GM18867 (cell line): Measurements from ENCODE around the gene HIP1.
"Not testable (repeated sequence)": the region's sequence is repeated elsewhere in the genome, so short reads cannot be mapped to it uniquely, and the experiment has no call there.

ENCODE experiments used
- ATAC-seq: cut with Tn5 transposase; IDR thresholded peaks from one replicate; pipeline ENCODE4 v1.9.1; 2021; ENCODE audit warnings: mild to moderate bottlenecking, moderate library complexity; ENCODE audit not compliant: unreplicated experiment

HIP1 gene

DNA sequence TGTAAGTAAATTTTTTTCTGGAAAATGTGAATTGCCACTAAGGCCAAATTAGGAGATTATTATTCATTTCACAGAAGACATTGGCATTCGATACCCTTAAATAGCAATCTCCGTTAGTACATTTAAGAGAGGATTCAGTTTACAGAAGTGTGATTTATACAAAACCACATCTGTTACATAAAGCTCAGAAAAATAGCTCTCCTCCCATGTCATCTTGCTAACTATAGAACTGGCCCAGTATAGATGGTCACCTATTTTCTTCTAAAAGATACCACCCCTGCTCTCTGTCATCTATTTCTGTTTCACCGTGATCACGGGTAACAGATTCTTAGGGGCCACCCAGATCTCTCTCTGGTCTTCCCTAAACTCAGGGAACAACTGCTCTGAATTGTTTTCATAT, 119.1 kb downstream of the HIP1 start:
- no peak for ATAC-seq

DNA sequence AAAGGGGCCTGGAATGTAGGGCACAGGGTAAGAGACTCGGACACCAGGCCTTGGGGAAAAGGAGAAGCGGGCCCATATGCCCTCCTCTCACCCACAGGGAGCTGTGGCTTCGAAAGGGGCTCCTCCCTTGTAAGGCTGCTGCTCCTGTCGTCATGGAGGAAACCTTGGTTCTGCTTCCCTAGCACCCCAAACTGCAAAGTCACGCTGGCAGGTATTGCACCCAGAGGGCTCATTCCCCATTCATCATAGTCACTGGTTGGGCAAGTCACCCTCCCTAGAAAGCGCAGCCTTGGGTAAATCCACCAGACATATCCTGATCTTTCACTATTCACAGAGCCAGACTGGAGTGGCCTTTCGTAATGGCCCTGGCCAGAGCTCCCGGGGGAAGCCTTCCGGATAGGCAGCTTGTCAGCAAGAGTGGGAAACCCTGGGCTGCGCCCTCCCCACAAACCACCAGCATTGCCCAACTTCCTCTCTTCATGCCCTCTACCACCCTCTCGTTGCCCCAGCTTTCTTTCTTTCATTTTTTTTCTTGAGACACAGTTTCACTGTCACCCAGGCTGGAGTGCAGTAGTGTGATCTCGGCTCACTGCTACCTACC, 121.0 kb downstream of the HIP1 start:
- ATAC-seq = peak; percentile 64

DNA sequence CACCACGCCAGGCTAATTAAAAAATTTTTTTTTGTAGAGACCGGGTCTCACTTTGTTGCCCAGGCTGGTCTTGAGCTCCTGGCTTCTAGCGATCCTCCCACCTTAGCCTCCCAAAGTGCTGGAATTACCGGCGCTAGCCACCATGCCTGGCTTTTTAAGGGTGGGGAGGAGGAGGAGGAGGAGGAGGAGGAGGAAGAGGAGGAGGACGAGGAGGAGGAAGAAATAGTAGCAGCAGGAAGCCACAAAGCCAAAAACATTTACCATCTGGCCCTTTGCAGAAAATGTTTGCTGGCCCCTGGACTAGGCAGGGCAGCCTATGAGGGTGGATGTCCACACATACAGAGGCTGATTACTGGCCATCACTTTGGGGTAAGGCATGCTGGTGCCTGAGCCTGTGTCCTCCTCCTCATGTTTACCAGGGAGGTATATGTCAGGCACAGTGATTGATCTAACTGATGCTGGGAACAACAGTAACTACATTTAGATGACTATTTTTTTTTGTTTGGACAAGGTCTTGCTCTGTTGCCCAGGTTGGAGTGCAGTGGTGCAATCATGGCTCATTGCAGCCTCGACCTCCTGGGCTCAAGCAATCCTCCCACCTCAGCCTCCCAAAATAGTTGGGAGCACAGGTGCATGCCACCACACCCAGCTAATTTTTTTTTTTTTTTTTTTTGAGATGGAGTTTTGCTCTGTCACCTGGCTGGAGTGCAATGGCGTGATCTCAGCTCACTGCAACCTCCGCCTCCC, 122.1 kb downstream of the HIP1 start:
- no peak for ATAC-seq

DNA sequence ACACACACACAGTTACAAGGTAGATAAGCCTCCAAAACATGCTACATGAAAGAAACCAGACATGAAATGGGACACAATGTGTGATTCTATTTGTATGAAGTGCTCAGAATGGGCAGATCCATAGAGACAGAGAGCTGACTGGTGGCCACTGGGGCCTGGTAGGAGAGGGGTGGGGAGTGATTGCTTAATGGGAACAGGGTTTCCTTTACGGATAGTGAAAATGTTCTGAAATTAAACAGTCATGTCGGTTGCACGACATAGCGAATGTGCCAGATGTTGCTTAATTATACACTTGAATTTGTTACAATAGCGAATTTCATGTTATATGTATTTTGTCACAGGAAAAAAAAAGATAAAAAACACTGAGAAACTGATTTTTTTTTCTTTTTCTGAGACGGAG, 124.3 kb downstream of the HIP1 start:
- ATAC-seq = no peak

DNA sequence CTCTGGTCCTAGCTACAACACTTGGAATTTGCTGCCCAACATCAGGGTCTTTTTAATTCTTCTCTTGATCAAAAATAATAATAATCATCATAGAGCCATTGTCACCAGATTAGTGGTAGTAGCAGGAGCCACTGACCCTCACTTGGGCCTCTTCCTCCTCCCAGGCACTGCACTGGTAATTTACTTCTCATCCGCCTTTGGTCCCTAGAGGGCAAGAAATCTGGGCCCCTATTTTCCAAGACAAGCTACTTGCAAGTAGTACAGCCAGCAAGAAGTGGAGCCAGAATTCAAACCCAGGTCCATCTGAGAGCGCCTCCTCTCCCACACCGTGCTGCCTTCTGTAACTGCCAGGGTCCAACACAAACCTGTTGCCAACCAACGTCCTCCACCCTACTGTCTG, 125.4 kb downstream of the HIP1 start:
- no peak for ATAC-seq

DNA sequence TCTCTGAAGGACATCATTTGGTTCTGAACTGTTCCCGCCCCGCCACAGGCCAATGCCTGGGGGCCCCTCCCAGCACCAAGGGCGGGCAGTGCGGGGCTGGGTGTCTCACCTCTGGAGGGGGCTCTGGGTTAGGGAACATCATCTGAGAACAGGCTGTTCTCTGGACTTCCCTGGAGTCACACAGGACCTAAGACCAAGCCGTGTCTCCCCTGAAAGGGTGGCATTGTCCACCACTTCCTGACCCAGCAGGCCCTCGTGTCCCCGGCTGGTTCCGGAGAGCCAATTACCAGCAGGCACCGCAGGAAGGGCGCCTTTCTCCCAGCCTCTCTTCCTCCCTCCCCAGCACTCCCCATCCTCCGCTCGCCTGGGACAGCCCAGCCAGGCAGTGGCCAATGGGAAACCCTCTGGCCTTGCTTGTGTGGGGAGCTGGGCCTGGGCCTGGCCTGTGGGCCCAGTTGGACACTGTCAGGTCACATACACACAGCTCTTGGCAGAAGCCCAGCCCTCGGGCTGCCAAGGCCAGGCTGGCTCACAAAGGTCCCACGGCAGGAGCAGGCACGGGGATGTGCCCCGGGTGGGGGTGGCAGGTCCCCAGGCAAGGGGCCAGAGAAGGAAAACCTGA, 127.1 kb downstream of the HIP1 start:
- ATAC-seq = no peak

DNA sequence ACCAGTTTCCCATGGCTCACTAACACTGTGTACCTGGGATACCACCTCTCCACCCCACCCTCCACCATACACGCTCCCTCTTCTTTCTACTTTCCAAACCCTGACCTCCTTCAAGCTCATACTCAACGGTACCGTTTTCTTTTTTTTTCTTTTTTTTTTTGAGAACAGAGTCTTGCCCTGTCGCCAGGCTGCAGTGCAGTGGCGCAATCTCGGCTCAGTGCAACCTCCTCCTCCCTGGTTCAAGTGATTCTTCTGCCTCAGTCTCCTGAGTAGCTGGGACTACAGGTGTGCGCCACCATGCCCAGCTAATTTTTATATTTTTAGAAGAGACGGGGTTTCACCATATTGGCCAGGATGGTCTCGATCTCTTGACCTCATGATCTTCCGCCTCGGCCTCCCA, 129.3 kb downstream of the HIP1 start:
- not testable (repeated sequence) for ATAC-seq

DNA sequence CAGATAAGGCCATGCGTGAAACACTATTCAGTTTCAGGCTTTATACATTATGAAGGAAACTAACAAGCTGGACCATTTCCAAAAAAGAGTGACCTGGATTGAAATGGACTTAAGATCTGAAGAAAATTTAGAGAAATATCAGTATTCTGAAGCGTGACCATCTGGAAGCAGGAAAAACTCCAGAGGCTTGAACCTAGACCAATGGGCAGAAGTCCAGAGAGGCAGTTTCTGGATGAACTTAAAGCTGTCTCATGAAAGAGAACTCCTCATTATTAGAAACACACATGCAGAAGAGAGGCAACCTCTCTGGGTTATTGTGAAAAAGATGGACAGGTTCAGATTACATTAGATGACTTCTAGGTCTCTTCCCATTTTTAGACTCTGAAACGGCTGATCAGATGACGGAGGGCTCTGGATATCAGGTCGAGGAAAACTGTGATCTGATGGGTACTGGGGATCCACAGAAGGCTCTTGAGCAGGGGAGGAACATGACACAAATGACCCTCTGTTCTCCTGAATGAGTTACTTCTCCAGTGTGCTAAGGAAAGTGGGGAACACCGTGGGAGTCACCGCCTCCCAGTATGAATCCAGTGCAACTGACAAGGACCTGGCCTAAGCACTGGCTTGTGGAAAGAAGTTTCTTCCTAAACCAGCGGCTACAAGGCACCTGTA, 130.2 kb downstream of the HIP1 start:
- ATAC-seq = no peak

DNA sequence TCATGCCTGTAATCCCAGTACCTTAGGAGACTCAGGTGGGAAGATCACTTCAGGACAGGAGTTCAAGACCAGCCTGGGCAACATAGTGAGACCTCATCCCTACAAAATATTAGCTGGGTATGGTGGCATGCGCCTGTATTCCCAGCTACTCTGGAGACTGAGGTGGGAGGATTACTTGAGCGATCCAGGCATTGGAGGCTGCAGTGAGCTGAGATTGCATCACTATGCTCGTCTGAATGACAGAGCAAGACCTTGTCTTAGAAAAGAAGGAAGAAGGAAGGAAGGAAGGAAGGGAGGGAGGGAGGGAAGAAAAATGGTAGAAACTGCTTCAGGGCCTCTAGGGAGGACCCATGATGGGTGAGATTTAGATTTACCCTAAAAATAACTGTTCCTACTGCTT, 134.3 kb downstream of the HIP1 start:
- ATAC-seq = no peak

DNA sequence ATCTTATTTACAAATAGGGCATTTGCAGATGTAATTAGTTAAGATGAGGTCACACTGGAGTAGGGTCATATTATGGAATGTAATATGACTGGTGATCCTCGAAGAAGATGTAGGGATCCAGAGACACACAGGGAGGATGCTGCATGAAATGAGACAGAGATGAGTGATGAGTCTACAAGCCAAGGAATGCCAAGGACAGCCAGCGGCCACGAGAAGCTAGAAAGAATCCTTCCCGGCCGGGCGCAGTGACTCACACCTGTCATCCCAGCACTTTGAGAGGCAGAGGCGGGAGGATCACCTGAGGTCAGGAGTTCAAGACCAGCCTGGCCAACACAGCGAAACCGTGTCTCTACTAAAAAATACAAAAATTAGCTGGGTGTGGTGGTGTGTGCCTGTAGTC, 135.9 kb downstream of the HIP1 start:
- ATAC-seq = not testable (repeated sequence)

DNA sequence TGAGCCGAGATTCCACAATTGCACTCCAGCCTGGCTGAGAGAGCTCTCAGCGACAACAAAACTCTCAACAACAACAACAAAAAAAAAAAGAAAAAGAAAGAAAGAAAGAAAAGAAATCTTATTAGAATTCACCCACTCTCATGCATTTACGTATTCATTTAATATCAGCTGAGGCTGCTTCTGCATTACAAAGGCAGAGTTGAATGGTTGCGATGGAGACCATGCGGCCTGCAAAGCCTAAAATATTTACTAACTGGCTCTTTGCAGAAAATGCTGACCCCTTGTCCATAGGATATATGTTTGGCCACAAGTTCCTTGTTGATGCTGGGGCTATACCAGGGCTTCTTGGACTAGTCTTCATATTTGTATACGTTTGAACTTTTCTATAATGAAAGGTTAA, 137.2 kb downstream of the HIP1 start:
- no peak for ATAC-seq

DNA sequence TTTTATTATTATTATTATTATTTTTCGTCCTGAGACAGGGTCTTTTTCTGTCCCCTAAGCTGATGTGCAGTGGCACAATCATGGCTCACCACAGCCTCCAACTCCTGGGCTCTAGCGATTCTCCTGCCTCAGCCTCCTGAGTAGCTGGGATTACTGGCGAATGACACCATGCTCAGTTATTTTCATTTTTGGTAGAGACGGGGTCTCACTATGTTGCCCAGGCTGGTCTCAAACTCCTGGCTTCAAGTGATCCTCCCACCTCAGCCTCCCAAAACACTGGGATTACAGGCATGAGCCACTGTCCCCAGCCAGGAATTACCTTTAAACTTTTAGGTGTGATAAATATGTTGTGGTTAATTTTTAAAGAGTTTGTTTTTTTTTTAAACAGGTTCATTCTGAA, 138.0 kb downstream of the HIP1 start:
- not testable (repeated sequence) for ATAC-seq

DNA sequence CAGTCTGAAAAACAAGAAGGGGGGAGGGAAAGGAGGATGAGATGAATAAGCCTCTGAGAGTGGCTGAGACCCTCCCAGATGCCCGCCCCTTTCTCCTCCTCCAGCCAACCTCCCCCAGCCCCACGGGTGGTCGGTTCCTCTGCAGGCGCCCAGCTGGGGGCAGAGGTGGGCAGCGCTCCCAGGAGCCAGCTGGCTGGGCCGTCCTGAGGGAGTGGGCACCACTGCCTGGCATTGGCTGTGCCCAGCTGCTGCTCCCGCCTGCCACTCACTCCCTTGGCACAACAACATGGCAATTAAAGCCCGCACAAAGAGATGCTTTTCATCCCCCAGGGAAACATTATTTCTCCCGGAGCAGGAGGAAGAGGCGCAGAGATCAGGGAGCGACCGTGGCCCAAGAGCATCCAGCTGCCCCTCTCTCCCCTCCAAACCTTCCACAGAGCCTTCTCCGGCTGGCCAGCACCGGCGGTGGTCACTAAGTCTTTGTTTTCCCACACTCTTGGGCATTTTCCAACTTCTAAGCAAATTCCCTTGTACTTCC, 139.4 kb downstream of the HIP1 start:
- ATAC-seq = no peak

DNA sequence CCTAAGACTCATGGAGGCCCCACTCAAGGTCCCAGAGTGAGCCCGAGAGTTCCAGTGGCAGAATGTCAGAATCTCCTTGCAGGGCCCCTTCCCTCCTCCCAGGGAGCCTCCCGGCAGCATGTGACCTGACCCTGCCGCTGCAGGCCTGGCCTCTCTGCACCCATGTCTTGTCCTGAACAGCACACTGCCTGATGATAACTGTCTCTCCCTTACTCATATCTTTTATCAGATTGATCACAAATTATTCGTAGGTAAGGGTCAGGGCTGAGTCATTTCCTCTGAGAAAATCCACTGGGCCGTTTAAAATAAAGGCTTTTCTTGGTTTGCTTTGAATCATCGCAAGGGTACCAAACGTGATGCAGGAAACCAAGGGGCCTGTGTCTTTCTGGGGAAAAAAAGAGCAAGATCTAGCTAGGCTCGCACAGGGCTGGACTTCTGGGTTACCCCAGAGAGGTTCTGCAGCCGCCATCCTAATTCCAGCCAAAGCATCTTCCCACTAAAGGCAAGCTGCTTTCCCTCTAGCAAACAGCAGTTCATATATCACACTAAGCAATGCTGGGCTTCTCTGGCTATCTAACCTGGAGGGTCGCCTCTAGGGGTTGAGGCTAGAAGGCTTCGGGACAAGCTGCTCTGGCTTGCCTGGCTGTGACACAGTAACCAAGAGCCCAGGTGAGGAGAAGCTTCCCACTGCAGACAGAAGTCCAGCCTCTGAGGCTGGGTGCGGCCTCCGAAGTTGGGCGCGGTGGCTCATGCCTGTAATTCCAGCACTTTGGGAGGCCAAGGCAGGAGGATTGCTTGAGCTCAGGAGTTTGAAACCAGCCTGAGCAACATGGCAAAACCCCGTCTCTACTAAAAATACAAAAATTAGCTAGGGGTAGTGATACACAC, 141.8 kb downstream of the HIP1 start:
- no peak for ATAC-seq

DNA sequence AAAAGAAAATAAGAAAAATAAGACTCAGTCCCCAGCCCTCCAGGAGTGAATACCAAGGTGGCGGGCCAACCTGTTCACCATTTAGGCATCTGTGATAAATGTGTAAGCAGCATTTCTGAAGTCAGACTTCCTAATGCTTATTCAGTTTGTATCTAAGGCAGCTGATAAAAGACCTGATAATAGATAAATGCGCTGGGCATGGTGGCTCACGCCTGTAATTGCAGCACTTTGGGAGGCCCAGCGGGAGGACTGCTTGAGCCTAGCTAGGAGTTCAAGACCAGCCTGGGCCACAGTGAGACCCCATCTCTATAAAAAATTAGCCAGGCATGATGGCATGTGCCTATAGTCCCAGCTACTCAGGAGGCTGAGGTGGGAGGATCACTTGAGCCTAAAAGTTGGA, 143.0 kb downstream of the HIP1 start:
- ATAC-seq = no peak

DNA sequence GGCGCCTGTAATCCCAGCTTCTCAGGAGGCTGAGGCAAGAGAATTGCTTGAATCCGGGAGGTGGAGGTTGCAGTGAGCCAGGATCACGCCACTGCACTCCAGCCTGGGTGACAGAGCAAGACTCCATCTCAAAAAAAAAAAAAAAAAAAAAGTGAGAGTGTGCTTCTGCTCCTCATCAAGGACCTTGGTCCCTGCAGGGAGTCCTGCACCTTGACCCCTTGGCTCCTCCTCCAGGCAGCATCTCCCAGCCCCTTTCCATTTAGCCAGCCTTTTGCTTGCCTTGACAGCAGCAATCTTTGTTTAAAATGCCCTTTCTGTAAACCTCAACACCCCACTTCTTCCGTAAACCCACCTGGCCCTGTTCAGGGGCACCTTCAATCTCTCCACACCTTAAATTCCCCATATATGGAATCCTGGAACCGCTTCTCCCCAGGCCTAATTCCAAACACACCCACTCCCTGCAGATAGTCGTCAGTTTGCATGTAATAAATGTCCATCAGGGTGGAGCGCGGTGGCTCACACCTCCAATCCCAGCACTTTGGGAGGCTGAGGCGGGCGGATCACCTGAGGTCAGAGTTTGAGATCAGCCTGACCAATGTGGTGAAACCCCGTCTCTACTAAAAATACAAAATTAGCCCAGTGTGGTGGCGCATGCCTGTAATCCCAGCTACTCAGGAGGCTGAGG, 145.1 kb downstream of the HIP1 start:
- ATAC-seq = not testable (repeated sequence)

DNA sequence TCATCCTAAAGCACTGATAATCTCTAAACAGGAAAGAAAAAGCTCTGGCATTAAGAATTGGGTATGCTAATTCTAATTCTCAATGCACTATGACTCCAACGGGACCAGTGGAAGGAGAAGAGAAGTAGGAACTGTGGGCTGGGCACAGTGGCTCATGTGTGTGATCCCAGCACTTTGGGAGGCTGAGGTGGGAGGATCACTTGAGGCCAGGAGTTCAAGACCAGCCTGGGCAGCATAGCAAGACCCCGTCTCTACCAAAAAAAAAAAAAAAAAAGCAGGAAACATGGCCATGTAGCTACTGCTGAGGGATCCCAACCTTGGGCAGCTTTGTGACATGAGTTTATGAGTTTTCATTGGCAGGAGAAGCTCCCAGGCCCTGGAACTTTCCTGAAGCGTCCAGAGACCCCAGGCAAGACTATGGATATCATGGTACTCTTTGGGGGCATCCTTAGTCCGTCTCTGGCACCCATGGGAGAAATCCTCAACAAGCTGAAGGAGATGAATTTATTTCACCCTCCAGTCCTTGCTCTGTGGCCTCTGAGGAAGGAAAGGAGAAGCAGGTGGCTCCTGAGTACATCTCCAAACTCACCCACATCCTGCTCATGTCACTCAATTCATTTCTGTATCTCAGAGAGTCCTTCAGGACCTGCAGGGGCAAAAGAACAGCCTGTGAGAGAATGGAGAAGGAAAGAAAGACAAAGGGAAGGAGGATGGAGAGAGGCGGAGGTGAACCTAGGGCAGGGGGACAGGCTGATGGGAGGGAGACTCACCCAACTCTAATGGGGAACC, 147.1 kb downstream of the HIP1 start:
- no peak for ATAC-seq

DNA sequence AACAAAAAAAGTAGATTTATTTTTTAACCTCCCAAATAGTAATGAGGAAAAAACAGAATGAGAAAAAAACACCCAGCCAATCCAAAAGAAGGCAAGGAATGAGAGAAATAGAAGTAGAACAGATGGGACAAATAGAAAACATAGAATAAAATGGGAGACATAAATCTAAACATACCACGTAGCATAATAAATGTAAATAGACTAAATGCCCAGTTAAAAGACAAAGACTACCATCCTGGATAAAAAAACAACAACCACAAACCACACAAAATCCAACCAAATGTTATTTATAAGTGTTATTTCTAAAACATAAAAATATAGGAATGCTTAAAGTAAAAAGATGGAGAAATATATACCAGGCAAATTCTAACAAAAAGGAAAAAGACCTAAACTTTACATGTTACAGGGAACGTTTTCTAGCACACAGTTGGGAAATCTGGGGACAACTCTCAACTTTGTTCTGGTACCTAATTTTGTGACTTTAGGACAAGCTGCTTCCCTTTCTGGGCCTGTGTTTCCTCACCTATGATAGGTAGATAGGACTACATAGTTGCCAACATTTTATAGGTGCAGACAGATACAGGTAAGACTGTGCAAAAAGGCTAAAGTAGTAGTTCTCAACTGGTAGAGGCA, 148.3 kb downstream of the HIP1 start:
- ATAC-seq = no peak

DNA sequence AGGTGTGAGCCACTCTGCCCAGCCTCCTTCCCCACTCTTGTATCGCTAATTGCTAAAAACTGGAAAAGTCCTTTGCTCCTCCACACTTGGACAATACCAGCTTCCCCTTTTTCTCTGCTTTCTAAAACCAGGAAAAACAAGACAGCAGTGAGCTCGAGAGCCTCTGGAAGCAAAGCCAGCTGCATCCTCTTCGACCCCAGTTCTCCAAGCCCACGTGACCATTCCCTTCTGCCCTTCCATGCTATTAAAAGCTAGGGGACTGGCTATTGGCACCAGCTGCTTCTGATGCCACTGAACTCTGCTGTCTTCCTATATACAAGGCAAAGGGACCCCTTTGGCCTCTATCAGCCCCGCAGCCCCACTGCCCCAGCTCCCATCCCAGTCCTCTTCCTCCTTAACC, 154.4 kb downstream of the HIP1 start:
- no peak for ATAC-seq
